Measurements from ENCODE around the gene CAMTA1.

Gene CAMTA1

DNA sequence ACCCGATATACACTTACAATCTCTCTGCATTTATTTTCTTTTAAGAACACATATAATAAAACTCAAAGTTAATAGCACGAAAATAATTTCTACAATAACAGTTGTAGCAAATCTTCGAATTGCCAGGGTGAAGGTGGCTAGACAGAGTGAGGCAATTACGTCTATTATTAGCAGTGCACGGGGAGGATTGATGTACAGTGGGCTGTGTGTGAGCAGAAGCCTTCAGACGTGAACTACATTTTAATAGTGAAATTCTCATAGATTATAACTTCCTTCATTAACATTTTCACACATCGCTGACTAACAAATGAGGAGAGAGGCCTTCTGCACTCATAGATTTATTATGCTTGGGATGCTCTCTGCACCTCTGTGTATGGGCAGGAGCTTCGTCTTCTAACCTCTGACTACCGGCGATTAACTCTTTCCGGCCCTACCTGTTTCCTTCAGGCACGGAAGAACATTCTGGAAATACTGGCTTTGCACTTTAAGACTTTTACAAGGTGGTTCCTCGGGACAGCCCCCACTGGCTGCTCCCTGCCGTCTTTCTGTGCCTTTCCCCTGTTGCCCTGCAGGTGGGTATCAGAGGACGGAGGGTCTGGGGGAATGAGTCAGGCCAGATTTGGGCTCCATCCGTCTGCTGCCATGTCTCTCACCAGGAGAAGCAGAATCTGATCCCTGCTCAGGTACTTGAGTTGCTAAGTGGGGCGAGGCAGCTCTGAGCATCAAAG lies 200.5 kb downstream of the CAMTA1 start:
- no peak for DNase-seq

- DNase-seq: no peak
Observed at GRCh38 chr1:6986281-6986680, 201.0 kb downstream of the CAMTA1 start.

- DNase-seq: no peak
Observed at GRCh38 chr1:6987940-6988339, 202.7 kb downstream of the CAMTA1 start.

- DNase-seq: no peak
Observed at GRCh38 chr1:6988796-6989195, 203.5 kb downstream of the CAMTA1 start.

DNA sequence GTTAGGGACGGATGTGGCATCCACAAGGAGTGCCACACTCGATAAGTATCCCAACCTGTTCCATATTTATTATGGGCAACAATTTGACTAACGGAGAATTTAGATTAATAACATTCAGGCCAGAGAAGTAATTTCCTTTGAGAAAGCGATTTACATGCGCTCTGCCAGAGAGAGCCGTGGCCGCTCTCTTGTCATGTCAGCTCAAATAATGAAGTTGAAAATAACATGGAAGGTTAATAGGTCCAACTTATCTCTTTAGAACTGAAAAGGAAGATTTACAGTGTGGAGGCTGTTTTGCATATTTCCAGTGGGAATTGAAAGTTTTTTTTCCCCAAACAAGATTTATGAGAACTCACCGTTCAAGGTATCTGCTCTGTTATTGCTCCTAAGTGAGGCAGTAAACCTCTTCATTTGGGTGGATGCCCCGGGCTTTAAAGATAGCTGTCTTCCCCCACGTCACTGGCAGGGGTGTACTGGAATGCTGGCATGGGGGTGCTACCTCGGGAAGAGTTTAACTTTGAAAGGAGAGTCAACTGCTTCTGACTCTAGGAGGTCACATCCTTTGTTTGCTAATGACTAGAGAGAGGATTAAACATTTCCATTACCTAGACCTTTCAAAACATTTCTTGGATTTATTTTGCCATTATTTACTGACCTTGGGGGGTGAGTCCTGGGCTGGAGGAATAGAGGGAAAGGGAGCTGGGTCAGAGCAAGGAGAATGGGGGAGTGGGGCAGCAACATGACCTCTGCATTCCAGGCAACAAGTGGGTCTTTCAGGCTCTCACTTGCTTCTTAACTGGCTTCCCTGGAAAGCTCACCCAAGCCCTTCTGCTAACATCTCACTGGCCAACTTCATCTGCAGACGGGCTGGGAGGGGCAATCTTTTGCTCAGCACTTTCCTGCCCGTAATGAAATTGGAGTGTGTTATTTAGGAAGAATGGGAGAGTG lies 204.2 kb downstream of the CAMTA1 start:
- DNase-seq: no peak

- DNase-seq: no peak
Observed at GRCh38 chr1:6991266-6991665, 206.0 kb downstream of the CAMTA1 start.

- no peak for DNase-seq
Observed at GRCh38 chr1:6995789-6996188, 210.5 kb downstream of the CAMTA1 start.

DNA sequence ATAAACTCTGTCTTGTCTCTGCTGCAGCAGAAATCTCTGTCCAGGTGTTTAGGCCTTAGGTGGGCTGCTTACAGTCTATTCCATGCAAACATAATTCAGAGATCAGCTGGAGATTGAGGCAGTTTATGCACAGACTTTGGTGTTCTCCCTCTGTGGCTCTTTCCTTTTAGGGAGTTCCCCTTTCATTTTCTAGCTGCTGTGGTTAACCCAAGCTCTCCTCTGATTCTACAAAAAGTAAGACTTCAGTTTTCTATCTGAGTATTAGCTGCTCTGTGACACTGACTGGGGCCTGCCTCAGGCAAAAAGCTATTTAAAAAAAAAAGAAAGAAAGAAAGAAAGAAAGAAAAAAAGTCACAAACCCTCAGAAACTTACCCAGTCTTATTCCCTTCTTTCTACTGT lies 211.1 kb downstream of the CAMTA1 start:
- no peak for DNase-seq

- no peak for DNase-seq
Observed at GRCh38 chr1:6996866-6997265, 211.6 kb downstream of the CAMTA1 start.

DNA sequence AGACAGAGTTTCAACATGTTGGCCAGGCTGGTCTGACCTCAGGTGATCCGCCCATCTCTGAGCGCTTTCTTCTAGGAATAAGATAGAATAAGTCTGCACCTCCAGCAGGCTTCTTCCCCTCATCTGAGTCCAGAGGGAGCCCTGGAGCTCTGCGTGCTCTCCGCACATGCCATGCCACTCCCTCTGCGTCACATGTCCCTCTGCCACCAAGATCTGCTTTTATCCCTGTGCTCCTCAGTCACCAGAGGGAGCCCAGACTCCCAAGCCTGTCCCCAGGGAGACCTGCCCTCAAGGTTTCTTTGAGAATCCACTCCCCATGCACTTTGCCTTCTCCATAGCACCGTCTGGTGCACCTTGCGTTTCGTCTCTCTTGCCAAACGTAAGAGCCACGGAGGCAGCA lies 213.0 kb downstream of the CAMTA1 start:
- DNase-seq: no peak

DNA sequence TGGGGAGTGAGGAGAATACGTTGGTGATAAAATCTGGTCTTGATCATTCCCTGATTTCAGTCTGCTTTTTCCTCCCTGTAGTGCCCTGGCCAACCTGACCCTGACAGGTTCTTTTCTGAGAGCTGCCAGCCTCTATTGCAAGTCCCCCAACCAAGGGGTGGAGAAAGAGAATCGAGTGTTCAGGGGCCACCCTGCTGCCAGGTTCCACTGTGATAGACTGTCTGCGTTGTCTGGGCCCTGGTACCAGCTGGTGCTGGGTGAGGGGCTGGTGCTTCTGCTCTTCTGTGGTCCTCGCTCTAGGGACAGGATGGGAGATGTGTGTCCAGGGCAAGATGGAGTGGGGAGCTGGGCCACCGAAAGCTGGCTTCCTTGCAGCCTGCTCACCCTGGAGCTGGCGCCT lies 214.6 kb downstream of the CAMTA1 start:
- no peak for DNase-seq

GRCh38 chr1:7000720-7001119 lies 215.5 kb downstream of the CAMTA1 start:
- no peak for DNase-seq

DNA sequence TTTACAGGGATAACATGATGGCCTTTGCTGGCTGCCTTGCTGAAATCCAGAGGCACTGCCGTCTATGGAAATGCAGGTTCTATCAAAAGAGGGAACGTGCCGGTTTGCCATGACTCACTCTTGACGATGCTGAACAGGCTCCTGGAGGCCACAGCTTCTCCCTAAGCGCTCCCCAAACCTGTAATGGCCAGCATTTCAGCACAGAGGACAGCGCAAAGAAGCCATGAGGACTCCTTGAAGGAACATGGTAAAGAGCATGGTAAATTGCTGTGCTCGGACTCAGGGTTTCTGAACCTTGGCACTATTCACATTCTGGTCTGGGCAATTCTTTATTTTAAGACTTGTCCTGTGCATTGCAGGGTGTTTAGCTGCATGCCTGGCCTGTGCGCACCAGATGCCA lies 217.5 kb downstream of the CAMTA1 start:
- no peak for DNase-seq

- DNase-seq: no peak
Observed at GRCh38 chr1:7003676-7004075, 218.4 kb downstream of the CAMTA1 start.

DNA sequence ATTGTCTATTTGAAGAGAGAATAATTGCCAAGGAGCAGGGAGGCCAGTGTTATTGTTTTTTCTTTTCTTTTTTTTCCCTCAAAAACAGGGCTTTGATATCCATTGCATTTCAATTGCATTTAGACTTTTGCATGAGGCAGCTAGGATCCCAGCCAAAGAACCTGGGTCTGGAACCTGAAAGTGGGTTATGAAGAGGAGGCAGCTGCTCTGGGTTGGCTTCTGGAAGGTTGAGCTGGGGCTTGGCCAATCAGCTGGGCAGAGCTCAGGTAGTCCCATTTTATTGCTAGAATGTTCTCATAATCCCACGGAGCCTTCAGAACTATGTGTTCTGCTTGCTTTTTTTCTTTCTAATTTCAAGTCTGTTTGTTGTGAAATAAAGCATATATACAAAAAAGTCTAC lies 218.9 kb downstream of the CAMTA1 start:
- no peak for DNase-seq

GRCh38 chr1:7005762-7006161 lies 220.5 kb downstream of the CAMTA1 start:
- no peak for DNase-seq

- no peak for DNase-seq
Observed at GRCh38 chr1:7006996-7007871, 222.0 kb downstream of the CAMTA1 start.

GRCh38 chr1:7007902-7008301 lies 222.6 kb downstream of the CAMTA1 start:
- DNase-seq: no peak

GRCh38 chr1:7008331-7008730 lies 223.1 kb downstream of the CAMTA1 start:
- no peak for DNase-seq

DNA sequence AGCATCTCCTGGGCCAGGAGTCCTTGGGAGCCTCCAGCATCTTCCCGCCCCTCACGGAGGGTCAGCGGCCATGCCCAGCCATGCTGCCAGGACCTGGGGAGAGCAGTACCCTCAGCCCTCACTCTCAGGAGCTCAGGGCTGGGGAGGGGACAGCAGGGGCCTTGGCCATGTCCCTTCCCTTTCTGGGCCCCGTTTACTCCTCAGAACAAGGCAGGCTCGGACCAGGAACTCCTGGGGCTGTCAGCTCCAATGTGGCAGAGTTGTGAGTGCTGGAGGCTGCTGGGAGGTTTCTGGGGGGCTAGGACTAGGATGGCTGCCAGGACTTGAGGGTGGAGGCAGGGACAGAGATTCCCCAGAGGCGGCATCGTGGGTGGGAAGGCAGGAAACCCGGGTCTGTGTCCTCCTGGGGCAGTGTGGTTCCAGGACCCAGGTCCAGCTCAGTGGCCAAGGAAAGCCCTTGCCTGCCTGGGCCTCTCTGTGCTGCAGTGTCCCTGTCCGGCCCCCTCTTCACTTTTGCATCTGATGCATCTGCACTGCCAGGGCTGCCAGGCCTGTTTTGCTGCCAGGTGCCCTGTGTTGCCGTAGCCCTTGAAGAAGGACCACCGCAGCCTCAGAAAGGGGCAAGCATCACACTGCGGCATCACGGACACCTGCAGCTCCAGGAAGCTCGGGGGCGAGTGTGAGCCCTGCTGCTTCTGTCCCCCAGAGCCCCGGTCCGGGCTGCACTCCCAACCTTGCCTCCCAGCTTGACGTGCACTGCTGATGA lies 223.9 kb downstream of the CAMTA1 start:
- no peak for DNase-seq

GRCh38 chr1:7009741-7010525 lies 224.7 kb downstream of the CAMTA1 start:
- DNase-seq: no peak

All from NCI-H1105 (cell line).